HG03442 (cell line): ENCODE data around the gene CATSPERD.
A peak's percentile ranks its signal among the peaks of the same experiment; 100 is the strongest.

Experiments
- ATAC-seq: cut with Tn5 transposase; IDR thresholded peaks from one replicate; pipeline ENCODE4 v1.9.1; 2021; ENCODE audit warnings: mild to moderate bottlenecking, moderate library complexity; ENCODE audit not compliant: unreplicated experiment

Gene CATSPERD

GRCh38 chr19:5719961-5720790 lies at the start of gene CATSPERD, which contains the start of gene LONP1:
TSS of gene CATSPERD (plus strand) at chr19:5720637. CDS start at chr19:5720738, 101 bp downstream.
TSS of gene LONP1 (minus strand) at chr19:5720146. CDS start at chr19:5720132, 14 bp downstream.
- peak; percentile 77 for ATAC-seq

GRCh38 chr19:5671600-5671999 lies 48.8 kb upstream of the CATSPERD start:
- no peak for ATAC-seq

- no peak for ATAC-seq
Measured at GRCh38 chr19:5672708-5673459, 47.6 kb upstream of the CATSPERD start.

GRCh38 chr19:5673752-5674151 lies 46.7 kb upstream of the CATSPERD start:
- no peak for ATAC-seq

GRCh38 chr19:5674714-5675113 lies 45.7 kb upstream of the CATSPERD start:
- no peak for ATAC-seq

- ATAC-seq, result no peak
Measured at GRCh38 chr19:5676105-5676771, 44.2 kb upstream of the CATSPERD start.

- no peak for ATAC-seq
Measured at GRCh38 chr19:5676772-5677105, 43.7 kb upstream of the CATSPERD start.

GRCh38 chr19:5677136-5677535 lies 43.3 kb upstream of the CATSPERD start:
- ATAC-seq, result no peak

GRCh38 chr19:5677580-5677979 lies 42.9 kb upstream of the CATSPERD start:
- no peak for ATAC-seq

- no peak for ATAC-seq
Measured at GRCh38 chr19:5678071-5678718, 42.2 kb upstream of the CATSPERD start.

GRCh38 chr19:5679289-5680083 lies 41.0 kb upstream of the CATSPERD start:
- no peak for ATAC-seq

GRCh38 chr19:5680084-5680436 lies 40.4 kb upstream of the CATSPERD start:
- peak; percentile 1 for ATAC-seq

GRCh38 chr19:5680437-5681368 lies 39.7 kb upstream of the CATSPERD start, which contains the start of the genes HSD11B1L and MICOS13:
TSS of gene HSD11B1L (plus strand) at chr19:5681027. CDS start at chr19:5684833, 3,806 bp downstream.
TSS of gene MICOS13 (minus strand) at chr19:5680516. CDS start at chr19:5680486, 30 bp downstream.
- peak; percentile 83 for ATAC-seq

GRCh38 chr19:5681391-5682106 lies 38.9 kb upstream of the CATSPERD start:
- no peak for ATAC-seq

- ATAC-seq, result no peak
Measured at GRCh38 chr19:5682107-5682482, 38.3 kb upstream of the CATSPERD start.

GRCh38 chr19:5683177-5683886 lies 37.1 kb upstream of the CATSPERD start:
- no peak for ATAC-seq

GRCh38 chr19:5684694-5685430 lies 35.6 kb upstream of the CATSPERD start:
- no peak for ATAC-seq
